Mesothelial cell of epicardium (in vitro differentiated cells): ENCODE results near the gene CTDSP1. TPM values are rescaled to one million over a fixed set of nuclear protein-coding genes. Genes with fewer than 3 reads are reported as not detected.
A peak's percentile ranks its signal among the peaks of the same experiment; 100 is the strongest.

ENCODE experiments used
- DNase-seq, 2 experiments: peaks; one replicate each; pipeline ENCODE4 v3.0.0; 2021; ENCODE audit warnings: low spot score in 2 of 2; ENCODE audit not compliant: unreplicated experiment in 2 of 2
- H3K27ac Mint-ChIP-seq: 2 replicates; pipeline ENCODE4 v1.8.0; 2021; ENCODE audit warnings: mixed read lengths
- H3K27me3 Mint-ChIP-seq: 2 replicates; pipeline ENCODE4 v1.8.0; 2021; ENCODE audit warnings: low read depth, mixed read lengths
- H3K36me3 Mint-ChIP-seq: 2 replicates; pipeline ENCODE4 v1.8.0; 2021; ENCODE audit warnings: mixed read lengths
- H3K4me1 Mint-ChIP-seq: 2 replicates; pipeline ENCODE4 v1.8.0; 2021; ENCODE audit warnings: mixed read lengths
- H3K4me3 Mint-ChIP-seq: 2 replicates; pipeline ENCODE4 v1.8.0; 2021; ENCODE audit warnings: mild to moderate bottlenecking, moderate library complexity, mixed read lengths
- H3K9me3 Mint-ChIP-seq: 2 replicates; pipeline ENCODE4 v1.8.0; 2021; ENCODE audit warnings: mixed read lengths
- total RNA-seq: library from RNA; stranded (reverse); gene quantifications from 3 replicates; pipeline ENCODE4 v1.2.1, GENCODE V29; 2021
- TF ChIP-seq, protein P1 (sequence below): fragments of 200-600 bp; sonication (generic); IDR thresholded peaks from one replicate; pipeline ENCODE4 v1.5.0; 2021; ENCODE audit warnings: antibody characterized with exemption; ENCODE audit not compliant: unreplicated experiment

The CTDSP1 gene
- total RNA-seq, 1 donor from 2014 or later: 134 TPM

DNA sequence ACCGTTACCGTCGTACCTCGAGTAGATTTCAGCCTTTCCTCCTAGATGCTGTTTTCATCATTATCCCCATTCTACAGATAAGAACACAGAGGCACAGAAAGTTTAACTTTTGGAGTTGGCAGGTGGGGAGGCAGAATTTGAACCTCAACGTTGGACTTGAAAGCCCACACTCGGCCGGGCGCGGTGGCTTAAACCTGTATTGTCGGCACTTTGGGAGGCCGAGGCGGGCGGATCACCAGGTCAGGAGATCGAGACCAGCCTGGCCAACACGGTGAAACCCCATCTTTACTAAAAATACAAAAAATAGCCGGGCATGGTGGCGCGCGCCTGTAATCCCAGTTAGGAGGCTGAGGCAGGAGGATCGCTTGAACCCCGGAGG is 31.5 kb upstream of the CTDSP1 start:
- TF ChIP-seq, protein P1, sequence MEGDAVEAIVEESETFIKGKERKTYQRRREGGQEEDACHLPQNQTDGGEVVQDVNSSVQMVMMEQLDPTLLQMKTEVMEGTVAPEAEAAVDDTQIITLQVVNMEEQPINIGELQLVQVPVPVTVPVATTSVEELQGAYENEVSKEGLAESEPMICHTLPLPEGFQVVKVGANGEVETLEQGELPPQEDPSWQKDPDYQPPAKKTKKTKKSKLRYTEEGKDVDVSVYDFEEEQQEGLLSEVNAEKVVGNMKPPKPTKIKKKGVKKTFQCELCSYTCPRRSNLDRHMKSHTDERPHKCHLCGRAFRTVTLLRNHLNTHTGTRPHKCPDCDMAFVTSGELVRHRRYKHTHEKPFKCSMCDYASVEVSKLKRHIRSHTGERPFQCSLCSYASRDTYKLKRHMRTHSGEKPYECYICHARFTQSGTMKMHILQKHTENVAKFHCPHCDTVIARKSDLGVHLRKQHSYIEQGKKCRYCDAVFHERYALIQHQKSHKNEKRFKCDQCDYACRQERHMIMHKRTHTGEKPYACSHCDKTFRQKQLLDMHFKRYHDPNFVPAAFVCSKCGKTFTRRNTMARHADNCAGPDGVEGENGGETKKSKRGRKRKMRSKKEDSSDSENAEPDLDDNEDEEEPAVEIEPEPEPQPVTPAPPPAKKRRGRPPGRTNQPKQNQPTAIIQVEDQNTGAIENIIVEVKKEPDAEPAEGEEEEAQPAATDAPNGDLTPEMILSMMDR: no peak
- peak overlapping the region; percentile 25 for H3K27ac Mint-ChIP-seq
- H3K36me3 Mint-ChIP-seq: no peaks in the 10 kb centered on the region
- no peaks in the 10 kb centered on the region for H3K9me3 Mint-ChIP-seq
- peaks cover 11% of the 10 kb centered on the region for H3K4me1 Mint-ChIP-seq
- H3K4me3 Mint-ChIP-seq: peak overlapping the region; percentile 65
- no peak for DNase-seq
- no peaks in the 10 kb centered on the region for H3K27me3 Mint-ChIP-seq

DNA sequence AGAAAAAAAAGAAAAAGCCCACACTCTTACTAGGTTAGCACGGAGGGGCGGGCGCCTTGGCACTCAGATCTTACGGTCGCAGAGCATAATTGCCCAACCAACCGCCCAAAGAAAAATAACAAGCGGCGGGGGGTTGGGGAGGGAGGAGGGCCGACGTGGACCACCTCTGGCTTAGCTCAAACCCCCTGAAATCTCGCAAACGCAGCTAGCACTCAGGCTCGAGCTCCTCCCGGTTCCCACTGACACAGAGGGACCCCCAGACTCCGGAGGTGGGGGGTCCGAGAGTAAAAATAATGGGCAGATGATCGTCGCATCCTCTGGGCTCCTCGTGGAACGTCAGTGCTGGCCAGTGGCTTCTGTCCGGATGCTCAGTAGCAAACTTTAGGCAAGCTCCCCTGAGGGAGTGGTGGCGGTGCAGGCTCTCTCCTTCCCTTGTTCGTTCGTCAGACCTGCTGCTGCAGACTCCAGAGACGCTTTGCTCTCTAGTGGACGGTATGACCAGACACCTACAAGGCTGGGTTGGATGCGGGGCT is 31.0 kb upstream of the CTDSP1 start:
- Mint-ChIP-seq H3K27me3 (no peaks in the 10 kb centered on the region), H3K9me3 (no peaks in the 10 kb centered on the region), H3K4me1 (peaks cover 11% of the 10 kb centered on the region), H3K27ac (peak overlapping the region; percentile 47), H3K4me3 (peak overlapping the region; percentile 61), H3K36me3 (no peaks in the 10 kb centered on the region)
- TF ChIP-seq, protein P1: no peak
- DNase-seq: no peak

DNA sequence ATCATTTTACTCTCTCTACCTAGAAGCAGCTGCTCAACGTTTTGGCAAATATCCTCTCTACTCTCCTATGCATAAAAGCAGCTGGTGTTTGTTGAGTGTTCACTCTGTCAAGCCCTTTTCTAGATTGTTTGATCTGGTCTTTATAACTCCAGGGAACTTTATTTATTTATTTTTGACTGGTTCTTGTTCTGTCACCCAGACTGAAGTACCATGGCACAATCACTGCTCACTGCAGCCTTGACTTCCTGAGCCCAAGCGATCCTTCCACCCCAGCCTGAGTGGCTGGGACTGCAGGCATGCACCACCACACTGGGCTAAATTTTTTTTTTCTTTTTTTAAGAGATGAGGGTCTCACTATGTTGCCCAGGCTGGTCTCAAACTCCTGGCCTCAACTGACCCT is 30.3 kb upstream of the CTDSP1 start:
- Mint-ChIP-seq H3K36me3 (no peaks in the 10 kb centered on the region), H3K27me3 (no peaks in the 10 kb centered on the region), H3K4me3 (peak overlapping the region; percentile 61), H3K27ac (no peak overlapping the region), H3K4me1 (peaks cover 11% of the 10 kb centered on the region), H3K9me3 (no peaks in the 10 kb centered on the region)
- TF ChIP-seq, protein P1: no peak
- DNase-seq: no peak

DNA sequence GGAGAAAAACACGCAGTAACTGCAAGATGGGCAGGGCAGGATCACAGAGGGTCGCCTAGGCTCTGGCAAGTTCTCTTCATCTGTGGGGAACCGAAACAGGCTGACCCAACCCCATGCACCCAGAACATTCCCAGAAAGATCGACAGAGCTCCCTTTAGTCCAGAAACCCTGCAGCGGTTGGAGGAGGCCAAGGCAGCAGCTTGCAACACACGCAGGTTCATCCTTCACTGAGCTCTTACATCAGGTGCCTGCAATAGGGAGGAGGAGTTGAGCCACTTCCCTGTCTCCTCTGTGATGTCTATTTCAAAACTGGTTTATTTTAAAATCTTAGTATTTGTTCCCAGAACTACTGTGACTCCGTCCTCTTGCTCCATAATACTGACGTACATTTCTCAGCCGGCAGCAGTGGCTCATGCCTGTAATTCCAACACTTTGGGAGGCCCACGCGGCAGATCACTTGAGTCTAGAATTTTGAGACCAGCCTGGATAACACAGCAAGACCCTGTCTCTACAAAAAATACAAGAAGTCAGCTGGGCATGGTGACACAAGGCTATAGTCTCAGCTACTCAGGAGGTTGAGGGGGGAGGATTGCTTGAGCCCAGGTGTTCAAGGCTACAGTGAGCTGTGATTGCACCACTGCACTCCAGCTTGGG is 29.1 kb upstream of the CTDSP1 start:
- Mint-ChIP-seq H3K36me3 (no peaks in the 10 kb centered on the region), H3K27me3 (no peaks in the 10 kb centered on the region), H3K9me3 (no peaks in the 10 kb centered on the region), H3K27ac (no peak overlapping the region), H3K4me1 (peaks cover 16% of the 10 kb centered on the region), H3K4me3 (no peak overlapping the region)
- no peak for DNase-seq
- TF ChIP-seq, protein P1: no peak

DNA sequence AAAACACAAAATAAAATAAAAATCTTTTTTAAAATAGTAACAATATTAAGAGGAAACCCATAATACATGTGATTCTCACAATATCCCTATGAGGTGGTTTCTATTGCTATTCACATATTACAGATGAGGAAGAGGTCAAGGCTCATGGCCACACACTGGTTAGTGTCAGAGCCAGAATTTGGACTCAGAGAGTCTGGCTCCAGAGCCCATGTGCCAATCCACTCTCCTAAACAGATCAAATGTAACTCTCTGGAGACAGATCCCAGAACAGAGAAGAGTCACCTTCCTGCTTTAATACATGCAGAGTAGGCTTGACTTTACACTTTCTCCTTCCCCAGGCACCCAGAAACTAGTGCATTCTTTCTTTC is 27.7 kb upstream of the CTDSP1 start:
- H3K27ac Mint-ChIP-seq: no peak overlapping the region
- no peak overlapping the region for H3K4me3 Mint-ChIP-seq
- H3K27me3 Mint-ChIP-seq: no peaks in the 10 kb centered on the region
- no peaks in the 10 kb centered on the region for H3K36me3 Mint-ChIP-seq
- DNase-seq: no peak
- peaks cover 16% of the 10 kb centered on the region for H3K4me1 Mint-ChIP-seq
- TF ChIP-seq, protein P1: no peak
- H3K9me3 Mint-ChIP-seq: no peaks in the 10 kb centered on the region

DNA sequence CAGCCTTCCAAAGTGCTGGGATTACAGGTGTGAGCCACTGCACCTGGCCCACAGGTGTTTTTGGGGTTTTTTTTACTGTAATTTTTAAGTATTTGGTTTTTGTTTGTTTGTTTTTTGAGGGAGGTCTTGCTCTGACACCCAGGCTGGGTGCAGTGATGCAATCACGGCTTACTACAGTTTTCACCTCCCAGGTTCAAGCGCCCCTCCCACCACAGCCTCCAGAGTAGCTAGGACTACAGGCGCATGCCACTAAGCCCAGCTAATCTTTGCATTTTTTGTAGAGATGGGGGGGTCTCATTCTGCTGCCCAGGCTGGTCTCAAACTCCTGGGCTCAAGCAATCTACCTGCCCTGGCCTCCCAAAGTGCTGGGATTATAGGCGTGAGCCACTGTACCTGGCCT is 24.9 kb upstream of the CTDSP1 start:
- no peak for DNase-seq
- peak overlapping the region; percentile 92 for H3K27ac Mint-ChIP-seq
- H3K9me3 Mint-ChIP-seq: no peaks in the 10 kb centered on the region
- H3K36me3 Mint-ChIP-seq: no peaks in the 10 kb centered on the region
- H3K4me3 Mint-ChIP-seq: no peak overlapping the region
- H3K27me3 Mint-ChIP-seq: peaks cover 2% of the 10 kb centered on the region
- TF ChIP-seq, protein P1: no peak
- peaks cover 9% of the 10 kb centered on the region for H3K4me1 Mint-ChIP-seq
